Measurements from ENCODE around the gene GRAMD1C.

GRAMD1C gene

GRCh38 chr3:113953677-113954076 is 115.1 kb downstream of the GRAMD1C start:
- Histone ChIP-seq H3K27me3 (no peaks in the 10 kb centered on the region), H3K27ac (no peak overlapping the region), H3K36me3 (peaks cover 0 to 13% (median 0%) of the 10 kb centered on the region in 3 donors), H3K9me3 (no peaks in the 10 kb centered on the region), H3K4me3 (no peak overlapping the region), H3K4me1 (peaks cover 0 to 7% (median 3%) of the 10 kb centered on the region in 4 donors)
- DNase-seq: no peak
- TF ChIP-seq CTCF (IDR thresholded peaks at IDR 0.05): no peak
- intact Hi-C loops (cut with DNase I; ENCODE audit: low total_unique reads): no loop called here

GRCh38 chr3:113954091-113954685 is 115.6 kb downstream of the GRAMD1C start:
- H3K36me3 ChIP-seq: peaks cover 0 to 17% (median 0%) of the 10 kb centered on the region in 3 donors
- no peak for TF ChIP-seq CTCF (IDR thresholded peaks at IDR 0.05)
- H3K4me1 ChIP-seq: peaks cover 0 to 2% (median under 1%) of the 10 kb centered on the region in 4 donors
- no peak overlapping the region for H3K27ac ChIP-seq
- H3K27me3 ChIP-seq: no peaks in the 10 kb centered on the region
- intact Hi-C loops (cut with DNase I; ENCODE audit: low total_unique reads): no loop called here
- no peak overlapping the region for H3K4me3 ChIP-seq
- no peak for DNase-seq
- H3K9me3 ChIP-seq: no peaks in the 10 kb centered on the region

GRCh38 chr3:113963879-113964278 is 125.3 kb downstream of the GRAMD1C start:
- no peak overlapping the region for H3K4me3 ChIP-seq
- H3K36me3 ChIP-seq: peaks cover 0 to 7% (median 4%) of the 10 kb centered on the region in 3 donors
- no peaks in the 10 kb centered on the region for H3K27me3 ChIP-seq
- no peaks in the 10 kb centered on the region for H3K4me1 ChIP-seq
- no peak for TF ChIP-seq CTCF (IDR thresholded peaks at IDR 0.05)
- intact Hi-C loops (cut with DNase I; ENCODE audit: low total_unique reads): no loop called here
- H3K9me3 ChIP-seq: no peaks in the 10 kb centered on the region
- DNase-seq: no peak
- H3K27ac ChIP-seq: no peak overlapping the region

GRCh38 chr3:113966172-113966571 is 127.6 kb downstream of the GRAMD1C start:
- Histone ChIP-seq H3K27ac (no peak overlapping the region), H3K27me3 (no peaks in the 10 kb centered on the region), H3K4me1 (no peaks in the 10 kb centered on the region), H3K9me3 (no peaks in the 10 kb centered on the region), H3K36me3 (peaks cover 0 to 5% (median 4%) of the 10 kb centered on the region in 3 donors), H3K4me3 (no peak overlapping the region)
- intact Hi-C loops (cut with DNase I; ENCODE audit: low total_unique reads): no loop called here
- no peak for DNase-seq
- no peak for TF ChIP-seq CTCF (IDR thresholded peaks at IDR 0.05)

GRCh38 chr3:113968986-113969385 is 130.4 kb downstream of the GRAMD1C start:
- Histone ChIP-seq H3K27ac (no peak overlapping the region), H3K4me3 (no peak overlapping the region), H3K4me1 (no peaks in the 10 kb centered on the region), H3K27me3 (no peaks in the 10 kb centered on the region), H3K9me3 (peaks cover 0 to 18% (median 6%) of the 10 kb centered on the region in 3 donors), H3K36me3 (peaks cover under 1 to 5% (median 4%) of the 10 kb centered on the region in 3 donors)
- DNase-seq: no peak
- intact Hi-C loops (cut with DNase I; ENCODE audit: low total_unique reads): no loop called here
- no peak for TF ChIP-seq CTCF (IDR thresholded peaks at IDR 0.05)
